HG03520 (cell line): ENCODE measurements around the gene ME3.

Experiments
- ATAC-seq: cut with Tn5 transposase; IDR thresholded peaks from one replicate; pipeline ENCODE4 v1.9.1; 2021; ENCODE audit warnings: mild to moderate bottlenecking, moderate library complexity; ENCODE audit not compliant: unreplicated experiment

Gene ME3

GRCh38 chr11:86519064-86519911 is 153.1 kb downstream of the ME3 start:
- ATAC-seq, result no peak

GRCh38 chr11:86518211-86518610 is 154.2 kb downstream of the ME3 start:
- no peak for ATAC-seq

GRCh38 chr11:86517557-86517956 is 154.9 kb downstream of the ME3 start:
- ATAC-seq, result no peak

- no peak for ATAC-seq
Observed at GRCh38 chr11:86515297-86516094, 156.9 kb downstream of the ME3 start.

GRCh38 chr11:86514453-86514852 is 158.0 kb downstream of the ME3 start:
- ATAC-seq, result peak; percentile 52

GRCh38 chr11:86513746-86514373 is 158.6 kb downstream of the ME3 start:
- ATAC-seq, result no peak

- ATAC-seq, result no peak
Observed at GRCh38 chr11:86513138-86513537, 159.3 kb downstream of the ME3 start.

GRCh38 chr11:86511086-86511551 is 161.3 kb downstream of the ME3 start:
- peak; percentile 67 for ATAC-seq

GRCh38 chr11:86510674-86511073 is 161.7 kb downstream of the ME3 start:
- no peak for ATAC-seq

- no peak for ATAC-seq
Observed at GRCh38 chr11:86510097-86510496, 162.3 kb downstream of the ME3 start.

- no peak for ATAC-seq
Observed at GRCh38 chr11:86509588-86509974, 162.8 kb downstream of the ME3 start.

GRCh38 chr11:86508604-86509587 is 163.5 kb downstream of the ME3 start:
- ATAC-seq, result no peak

- ATAC-seq, result no peak
Observed at GRCh38 chr11:86507249-86507845, 165.1 kb downstream of the ME3 start.

- ATAC-seq, result no peak
Observed at GRCh38 chr11:86506235-86506634, 166.2 kb downstream of the ME3 start.

- ATAC-seq, result no peak
Observed at GRCh38 chr11:86503131-86503530, 169.3 kb downstream of the ME3 start.

GRCh38 chr11:86502137-86502642 is 170.2 kb downstream of the ME3 start:
- ATAC-seq, result no peak

GRCh38 chr11:86500500-86501140 is 171.8 kb downstream of the ME3 start:
- no peak for ATAC-seq

- no peak for ATAC-seq
Observed at GRCh38 chr11:86499723-86500129, 172.7 kb downstream of the ME3 start.

- ATAC-seq, result no peak
Observed at GRCh38 chr11:86497836-86498235, 174.6 kb downstream of the ME3 start.
